ENCODE data around the gene IL10RB.
A peak's percentile ranks its signal among the peaks of the same experiment; 100 is the strongest.
"Not testable (repeated sequence)": the region's sequence is repeated elsewhere in the genome, so short reads cannot be mapped to it uniquely, and the experiment has no call there.

The IL10RB gene

DNA sequence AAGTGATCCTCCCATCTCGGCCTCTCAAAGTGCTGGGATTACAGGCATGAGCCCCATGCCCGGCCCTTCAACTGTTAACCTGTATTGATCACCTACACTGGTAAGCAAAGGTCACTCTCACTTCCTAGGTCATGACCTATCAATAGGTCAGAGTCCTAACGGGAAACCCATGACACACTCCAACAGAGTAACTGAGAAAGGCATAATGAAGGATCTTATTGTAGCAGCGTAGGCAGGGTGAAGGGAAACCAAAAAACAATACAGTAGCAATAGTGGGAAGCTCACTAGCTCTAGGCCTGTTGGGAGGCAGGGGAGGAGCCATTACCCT lies 39.1 kb downstream of the IL10RB start:
- no peak for DNase-seq

DNA sequence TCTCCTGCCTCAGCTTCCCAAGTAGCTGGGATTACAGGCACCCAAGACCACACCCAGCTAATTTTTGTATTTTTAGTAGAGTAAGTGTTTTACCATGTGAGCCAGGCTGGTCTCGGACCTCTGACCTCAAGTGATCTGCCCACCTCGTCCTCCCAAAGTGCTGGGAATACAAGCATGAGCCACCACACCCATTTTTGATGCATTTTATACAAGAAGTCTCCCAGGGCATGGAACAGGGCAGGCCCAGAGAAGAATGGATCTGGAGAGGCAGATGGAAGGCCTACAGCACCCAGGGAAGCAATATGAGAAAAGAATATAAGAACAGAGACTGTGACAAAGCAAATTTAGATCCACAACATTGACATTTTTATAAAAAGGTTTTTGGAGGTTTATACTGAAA lies 39.8 kb downstream of the IL10RB start:
- no peak for DNase-seq

DNA sequence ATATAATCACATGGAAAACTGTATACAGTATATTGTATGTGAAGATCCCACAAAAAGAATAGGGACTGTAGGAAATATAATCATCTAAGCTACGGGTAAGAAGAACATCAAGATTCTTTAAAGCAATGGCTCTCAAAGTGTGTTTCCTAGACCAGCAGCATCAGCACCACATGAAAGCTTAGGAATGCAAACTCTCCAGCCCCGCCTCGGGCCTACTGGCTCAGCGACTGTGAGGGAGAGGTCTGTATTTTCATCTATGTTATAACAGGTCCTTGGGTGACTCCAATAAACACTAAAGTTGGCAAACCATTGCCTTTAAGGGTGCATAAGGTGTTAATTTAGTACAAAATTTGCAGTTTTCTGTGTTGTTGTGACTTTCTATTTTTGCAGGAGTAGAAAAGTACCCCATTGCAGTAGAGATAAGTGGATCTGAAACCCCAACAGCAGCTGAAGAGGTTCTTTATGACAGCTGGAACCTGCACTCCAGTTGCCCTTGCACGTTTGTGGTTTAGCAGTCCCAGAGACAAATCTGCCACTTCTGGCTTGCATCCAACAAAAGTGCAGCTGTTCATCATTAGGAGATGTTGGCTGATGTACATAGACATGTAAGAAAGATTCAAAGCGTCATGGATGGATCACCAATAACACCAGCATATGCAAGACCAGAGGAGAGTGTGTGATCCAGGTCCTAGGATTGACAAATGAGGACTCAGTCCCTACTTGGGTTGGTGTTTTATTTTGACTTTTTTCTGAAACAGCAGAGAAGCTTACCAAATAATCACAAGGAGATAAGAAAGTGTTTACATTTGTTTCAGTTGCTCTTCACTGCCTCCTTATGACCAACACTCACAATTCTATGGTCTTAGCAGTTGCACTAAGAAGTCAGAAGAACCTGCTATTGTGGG lies 42.7 kb downstream of the IL10RB start:
- no peak for DNase-seq

DNA sequence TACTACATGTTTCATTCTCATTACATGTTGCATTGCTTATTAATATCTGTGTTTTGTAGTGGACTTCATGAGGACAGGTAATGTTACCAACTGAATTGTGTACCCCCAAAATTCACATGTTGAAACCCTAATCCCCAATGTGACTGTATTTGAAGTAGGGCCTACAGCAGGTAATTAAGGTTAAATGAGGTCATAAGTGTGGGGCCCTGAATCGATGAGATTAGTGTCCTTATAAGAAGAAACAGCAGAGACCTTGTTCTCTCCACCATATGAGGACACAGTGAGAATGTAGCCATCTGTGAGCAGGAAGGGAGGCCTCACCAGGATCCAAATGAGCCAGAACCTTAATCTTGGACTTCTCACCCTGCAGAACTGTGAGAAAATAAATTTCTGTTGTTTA lies 43.6 kb downstream of the IL10RB start:
- DNase-seq: no peak

DNA sequence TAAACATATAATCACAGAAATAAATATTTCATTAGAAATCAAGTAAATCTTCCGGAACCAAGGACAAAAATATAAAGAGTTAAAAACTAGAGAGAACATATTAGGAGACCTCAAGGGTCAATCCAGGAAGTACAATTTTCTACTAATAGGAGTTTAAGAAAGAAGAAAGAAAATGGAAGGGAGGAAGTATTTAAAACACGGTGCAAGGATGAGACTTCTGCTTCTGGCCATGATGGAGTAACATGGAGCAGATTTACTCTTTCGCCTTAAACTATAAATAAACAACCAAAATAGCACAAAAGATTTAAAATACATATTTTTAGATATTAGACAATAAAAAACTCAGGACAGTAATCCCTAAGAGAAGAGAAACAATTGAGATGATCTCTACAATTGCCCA lies 46.0 kb downstream of the IL10RB start:
- DNase-seq: no peak

DNA sequence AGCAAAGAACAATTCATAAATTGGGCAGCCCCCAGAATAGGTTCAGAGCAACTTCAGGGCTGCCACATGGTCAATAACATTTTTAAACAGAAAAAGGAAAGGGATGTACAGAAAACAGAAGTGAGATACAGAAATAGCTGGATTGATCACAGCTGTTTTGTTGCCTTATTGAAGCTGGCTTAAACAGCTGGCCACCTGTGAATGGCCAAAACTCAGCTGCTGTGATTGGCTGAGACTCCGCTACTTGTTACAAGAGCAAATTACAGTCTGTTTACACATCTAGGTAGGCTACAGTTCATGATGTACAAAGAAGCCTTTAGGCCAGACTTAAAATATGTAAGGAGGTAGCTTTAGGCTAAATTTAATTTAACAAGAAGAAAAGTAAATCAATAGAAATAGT lies 47.0 kb downstream of the IL10RB start:
- no peak for DNase-seq

DNA sequence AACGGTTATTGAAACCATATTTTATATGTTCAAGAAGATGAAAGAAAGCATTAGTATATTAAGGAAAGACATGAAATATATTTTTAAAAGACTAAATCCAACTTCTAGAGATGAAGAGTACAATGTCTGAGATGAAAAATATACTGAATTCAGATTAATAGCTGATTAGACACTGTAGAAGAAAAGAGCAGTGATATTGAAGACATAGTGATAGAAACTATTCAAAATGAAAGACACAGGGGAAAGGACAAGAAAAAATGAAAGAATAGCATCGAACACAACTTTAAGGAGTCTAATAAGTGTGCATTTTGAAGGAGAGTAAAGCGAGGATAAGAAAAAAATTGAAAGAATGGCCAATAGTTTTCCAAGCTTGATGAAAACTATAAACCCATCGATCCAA lies 47.4 kb downstream of the IL10RB start:
- DNase-seq: no peak

DNA sequence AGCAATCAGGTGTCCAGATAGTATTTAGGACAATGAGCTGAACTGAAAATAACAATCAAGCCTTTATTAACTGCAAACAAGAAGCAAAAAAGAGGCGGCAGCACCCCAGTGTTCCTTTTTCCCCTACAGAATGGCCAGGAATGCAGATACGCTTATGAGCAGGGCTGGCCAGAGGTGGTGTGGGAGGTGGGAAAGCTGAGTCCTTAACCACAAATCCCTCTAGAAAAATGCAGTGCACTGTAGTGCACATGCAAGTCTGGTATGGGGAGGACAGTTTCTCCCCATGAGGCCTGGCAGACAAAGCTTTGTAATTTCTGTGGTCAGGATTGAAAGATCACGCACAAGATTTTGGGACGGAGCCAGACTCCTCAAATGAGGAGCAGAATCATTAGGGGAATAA lies 47.9 kb downstream of the IL10RB start:
- no peak for DNase-seq

DNA sequence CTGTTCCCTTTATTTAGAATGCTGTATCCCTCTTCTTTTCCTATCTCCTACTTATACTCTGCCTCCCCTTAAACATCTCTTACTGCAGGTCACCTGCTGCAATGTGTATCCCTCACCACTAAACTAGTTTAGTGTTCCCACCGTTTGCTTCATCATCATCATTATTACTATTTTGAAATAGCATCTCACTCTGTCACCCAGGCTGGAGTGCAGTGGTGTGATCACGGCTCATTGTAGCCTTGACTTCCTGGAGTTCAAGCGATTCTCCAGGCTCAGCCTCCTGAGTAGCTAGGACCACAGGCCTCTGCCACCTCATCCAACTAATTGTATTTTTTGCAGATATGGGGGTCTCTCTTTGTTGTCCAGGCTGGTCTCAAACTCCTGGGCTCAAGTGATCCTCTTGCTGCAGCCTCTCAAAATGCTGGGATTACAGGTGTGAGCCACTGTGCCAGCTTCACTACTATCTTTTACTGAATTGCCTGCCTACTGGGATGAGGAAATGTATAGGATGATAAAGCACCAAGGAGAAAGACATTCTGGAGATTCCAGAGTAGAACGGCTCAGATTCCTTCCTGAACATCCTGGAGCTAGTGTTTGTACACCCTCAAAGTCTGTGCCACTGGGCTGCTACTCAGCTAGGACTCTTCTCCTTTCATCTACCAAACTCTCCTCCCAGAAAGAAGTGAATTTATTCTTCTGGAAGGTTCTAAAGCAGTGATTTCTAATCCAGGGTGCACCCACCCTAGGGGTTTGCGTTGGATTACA lies 50.0 kb downstream of the IL10RB start:
- no peak for DNase-seq

DNA sequence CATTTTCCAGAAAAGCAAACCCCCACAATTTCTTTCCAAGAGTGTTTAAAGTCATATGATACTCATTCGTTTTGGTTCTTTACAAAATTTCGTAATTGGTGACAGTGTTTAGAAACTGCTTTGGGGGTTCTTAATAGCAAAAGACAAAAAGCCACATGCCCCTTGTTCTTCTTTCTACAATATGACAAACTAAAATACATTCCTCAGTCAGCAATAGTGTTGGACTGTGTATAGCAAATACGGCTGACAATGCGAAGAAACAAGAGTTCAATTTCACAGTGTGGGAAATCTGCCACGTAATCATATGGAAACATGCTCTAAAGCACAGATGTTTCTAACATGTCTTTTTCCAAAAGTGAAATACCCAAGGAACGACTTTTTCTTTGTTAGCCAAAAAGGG lies 51.0 kb downstream of the IL10RB start:
- DNase-seq: no peak

DNA sequence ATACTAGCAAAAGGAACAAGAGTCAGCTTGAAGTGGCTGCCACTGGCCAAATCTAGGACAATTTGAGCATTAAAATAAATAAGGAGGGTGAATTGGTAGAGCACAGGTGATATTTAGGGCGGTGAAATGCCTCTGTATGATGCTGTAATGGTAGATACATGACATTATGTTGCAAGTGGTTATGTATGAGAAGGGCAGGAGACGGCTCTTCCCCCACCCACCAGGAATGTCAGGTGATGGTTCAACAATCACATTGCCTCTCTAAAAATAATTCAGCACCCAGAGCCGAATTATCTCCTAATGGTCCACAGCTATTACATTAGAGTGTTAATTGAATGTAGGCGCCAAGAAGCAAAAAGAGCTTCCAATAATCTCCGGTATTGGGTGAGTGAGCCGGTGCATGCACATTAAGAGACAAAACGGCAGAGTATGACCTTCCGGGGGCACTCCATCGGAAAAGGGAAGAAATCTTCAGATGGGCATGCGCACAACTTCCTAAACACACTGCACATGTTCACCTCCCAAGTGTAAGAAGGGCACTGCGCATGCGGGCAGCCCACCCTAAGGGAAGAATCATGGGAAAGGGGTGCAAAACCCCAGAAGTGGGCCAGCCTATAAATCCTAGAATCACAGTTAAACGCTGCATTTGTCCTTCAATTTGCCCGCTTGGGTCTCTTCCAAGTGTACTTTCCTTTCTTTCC lies 51.8 kb downstream of the IL10RB start:
- DNase-seq: no peak

DNA sequence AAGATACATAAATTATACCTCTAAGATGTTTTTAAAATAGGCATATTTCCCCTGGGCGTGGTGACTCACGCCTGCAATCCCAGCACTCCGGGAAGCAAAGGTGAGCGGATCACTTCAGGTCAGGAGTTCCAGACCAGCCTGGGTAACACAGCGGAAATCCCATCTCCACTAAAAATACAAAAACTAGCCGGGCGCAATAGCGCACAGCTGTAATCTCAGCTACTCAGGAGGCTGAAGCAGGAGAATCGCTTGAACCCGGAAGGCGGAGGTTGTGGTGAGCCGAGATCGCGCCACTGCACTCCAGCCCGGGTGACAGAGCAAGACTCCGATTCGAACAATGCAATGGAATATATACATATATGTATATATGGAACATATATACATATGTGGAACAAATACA lies 54.8 kb downstream of the IL10RB start:
- not testable (repeated sequence) for DNase-seq

DNA sequence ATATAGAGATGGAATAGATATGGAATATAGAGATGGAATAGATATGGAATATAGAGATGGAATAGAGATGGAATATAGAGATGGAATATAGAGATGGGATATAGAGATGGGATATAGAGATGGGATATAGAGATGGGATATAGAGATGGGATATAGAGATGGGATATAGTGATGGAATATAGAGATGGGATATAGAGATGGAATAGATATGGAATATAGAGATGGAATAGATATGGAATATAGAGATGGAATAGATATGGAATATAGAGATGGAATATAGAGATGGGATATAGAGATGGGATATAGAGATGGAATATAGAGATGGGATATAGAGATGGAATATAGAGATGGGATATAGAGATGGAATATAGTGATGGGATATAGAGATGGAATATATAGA lies 57.4 kb downstream of the IL10RB start:
- DNase-seq: not testable (repeated sequence)

DNA sequence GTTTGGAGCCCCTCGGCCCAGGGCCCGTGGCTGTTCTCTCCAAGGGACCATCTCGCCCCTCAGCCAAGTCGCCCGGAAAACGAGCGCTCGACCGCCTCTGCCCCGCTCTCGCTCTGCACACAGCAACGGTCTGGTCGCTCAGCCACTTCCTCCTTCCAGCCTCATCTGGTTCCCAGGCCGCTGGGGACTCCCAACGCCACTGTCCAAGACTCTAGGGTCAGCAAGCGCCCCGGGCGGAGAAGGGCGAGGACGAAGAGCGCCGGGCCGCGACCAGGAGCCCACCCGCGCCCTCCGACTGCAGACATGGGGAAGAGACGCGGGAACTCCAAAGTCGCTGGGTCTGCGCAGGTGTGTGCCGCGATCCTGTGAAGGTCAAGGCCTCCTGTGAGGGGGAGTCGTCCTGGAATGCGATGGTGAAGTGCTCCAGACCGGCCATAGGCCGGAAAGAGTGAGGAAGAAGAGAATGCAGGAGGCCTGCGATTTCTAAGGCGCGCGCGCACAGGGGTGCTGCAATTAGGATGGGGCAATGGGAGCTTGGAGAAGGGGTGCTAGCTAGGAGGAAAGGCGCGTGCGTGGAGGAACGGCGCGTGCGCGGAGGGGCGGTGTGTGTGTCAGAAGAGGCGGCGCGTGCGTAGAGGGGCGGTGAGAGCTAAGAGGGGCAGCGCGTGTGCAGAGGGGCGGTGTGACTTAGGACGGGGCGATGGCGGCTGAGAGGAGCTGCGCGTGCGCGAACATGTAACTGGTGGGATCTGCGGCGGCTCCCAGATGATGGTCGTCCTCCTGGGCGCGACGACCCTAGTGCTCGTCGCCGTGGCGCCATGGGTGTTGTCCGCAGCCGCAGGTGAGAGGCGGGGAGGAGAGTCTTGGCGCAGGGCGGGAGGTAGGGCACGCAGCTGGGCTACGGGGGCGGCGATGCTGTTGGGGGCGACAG lies 58.4 kb downstream of the IL10RB start, which contains the start of gene IFNAR1:
Gene IFNAR1, plus strand, starts transcription at position 680 of the 931 bp plus-strand sequence. Its CDS starts 86 bp downstream, at position 766.
- peak; percentile 99 for DNase-seq

DNA sequence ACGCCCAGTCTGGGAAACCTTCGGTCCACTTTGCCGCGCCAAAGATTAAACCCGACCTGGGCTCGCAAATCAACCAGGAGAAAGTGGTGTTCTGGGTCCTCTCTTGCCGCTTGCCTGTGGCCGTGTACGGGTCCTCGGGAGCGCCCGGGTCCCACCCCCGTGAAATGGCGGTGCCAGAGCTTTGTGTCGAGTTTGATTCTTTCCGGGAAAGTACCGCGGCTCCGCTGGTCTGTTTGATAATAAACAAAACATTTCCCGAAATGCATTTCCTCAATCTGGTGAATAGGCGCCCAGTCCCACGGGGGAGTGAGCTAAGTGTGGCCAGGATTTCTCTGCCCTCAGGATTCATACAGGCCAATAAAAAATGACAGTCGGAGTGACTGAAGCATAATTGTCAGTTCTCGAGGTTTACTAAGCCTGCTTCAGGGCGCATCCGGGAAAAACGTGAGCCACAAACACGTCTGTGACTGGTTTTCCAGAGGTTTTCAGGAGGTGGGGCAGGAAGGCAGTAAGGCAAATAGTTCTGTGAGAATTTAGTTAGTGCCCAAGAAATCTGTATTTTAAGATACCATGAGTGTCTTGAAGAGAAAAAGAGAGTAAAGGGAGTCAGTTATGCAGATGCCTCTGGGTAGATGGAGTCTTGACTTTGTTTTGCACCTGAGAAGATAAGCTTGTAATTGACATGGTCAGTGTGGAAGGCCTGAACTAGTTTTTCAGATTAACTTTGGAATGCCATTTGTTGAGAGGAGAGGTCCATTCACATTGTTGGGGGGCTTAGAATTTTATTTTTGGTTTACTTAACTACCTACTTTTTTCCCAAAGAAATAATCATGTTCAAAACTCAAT lies 59.3 kb downstream of the IL10RB start:
- peak; percentile 61 to 67 for DNase-seq

DNA sequence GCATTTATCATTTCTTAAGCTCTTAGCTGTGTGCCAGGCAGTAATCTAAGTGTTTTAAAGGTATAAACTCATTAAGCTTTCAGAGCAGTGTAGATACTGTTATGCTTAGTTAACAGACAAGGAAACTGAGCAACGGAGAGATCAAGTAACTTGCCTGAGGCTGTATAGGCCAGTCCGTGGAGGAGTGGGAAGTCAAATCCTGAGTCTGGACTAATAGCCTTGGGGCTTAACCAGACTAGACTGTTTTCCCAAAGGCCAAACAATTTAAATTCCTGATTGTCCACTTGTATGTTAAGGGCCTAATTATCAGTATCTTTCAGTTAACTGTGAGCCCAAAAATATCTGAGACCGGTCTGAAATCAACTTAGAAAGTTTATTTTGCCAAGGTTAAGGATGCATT lies 61.2 kb downstream of the IL10RB start:
- DNase-seq: no peak

DNA sequence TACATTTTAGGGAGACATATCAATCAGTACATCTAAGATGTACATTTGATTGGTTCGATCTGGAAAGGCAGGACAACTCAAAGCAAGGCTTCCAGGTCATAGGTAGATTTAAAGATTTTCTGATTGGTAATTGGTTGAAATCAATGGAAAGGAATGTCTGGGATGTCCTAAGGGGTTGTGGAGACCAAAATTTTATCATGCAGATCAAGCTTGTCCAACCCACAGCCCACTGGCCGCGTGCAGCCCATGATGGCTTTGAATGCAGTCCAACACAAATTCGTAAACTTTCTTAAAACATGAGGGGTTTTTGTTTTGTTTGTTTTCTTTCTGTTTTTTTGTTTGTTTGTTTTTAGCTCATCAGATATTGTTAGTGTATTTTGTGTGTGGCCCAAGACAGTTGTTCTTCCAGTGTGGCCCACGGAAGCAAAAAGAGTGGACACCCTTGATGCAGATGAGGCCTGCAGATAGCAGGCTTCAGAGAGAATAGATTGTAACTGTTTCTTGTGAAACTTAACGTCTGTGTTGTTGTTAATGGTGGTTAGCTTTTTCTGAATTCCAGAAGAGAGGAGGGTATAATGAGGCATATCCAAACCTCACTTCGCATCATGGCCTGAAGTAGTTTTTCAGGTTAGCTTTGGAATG lies 61.7 kb downstream of the IL10RB start:
- DNase-seq: no peak

DNA sequence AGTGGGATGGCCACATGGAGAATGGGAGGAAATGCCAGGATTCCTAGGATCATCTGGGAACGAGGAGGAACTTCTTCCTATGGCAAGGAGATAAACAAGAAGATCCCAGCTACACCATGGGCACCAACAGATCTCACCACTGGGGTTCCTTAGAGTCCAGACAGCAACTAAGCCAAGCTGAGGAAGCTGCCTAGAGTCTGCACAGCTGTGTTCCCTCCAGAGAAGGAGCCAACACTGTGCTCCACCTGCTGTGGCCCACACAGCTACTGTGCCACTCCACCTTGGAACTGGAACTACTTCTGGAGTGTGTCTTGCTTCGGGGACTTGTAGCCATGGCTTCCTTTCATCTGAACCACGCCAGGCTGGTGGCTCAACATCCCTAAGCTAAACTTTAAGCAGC lies 64.6 kb downstream of the IL10RB start:
- no peak for DNase-seq

DNA sequence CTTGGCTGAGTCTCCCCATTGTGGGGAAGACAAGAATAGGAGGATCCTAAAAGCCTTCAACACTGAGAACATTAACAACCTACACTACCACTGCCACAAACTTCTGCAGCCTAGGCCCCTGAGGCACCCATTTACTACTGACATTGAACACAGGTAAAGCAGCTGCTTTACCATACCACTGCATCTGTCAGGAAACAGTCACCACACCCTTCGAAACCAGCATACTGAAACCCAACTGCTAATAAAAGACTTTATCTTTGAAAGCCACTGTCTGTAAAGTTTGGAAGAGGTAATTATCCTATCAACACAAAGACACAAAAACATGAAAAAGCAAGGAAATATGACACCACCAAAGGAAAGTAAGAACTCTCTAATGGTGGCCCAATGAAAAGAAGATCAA lies 66.0 kb downstream of the IL10RB start:
- no peak for DNase-seq

DNA sequence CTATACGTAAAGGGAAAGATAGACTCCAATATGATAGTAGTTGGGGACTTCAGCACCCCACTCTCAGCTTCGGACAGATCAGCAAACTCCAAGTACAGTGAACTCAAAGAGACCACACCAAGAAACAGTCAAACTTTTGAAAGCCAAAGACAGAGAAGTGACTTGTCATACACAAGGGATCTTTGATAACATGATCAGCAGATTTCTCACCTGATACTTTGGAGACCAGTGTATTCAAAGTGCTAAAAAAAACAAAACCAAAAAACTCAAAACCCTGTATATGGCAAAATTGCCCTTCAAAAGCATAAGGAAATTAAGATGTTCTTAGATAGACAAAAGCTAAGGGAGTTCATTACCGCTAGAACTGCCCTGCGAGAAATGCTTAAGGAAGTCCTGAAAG lies 68.0 kb downstream of the IL10RB start:
- DNase-seq: no peak

DNA sequence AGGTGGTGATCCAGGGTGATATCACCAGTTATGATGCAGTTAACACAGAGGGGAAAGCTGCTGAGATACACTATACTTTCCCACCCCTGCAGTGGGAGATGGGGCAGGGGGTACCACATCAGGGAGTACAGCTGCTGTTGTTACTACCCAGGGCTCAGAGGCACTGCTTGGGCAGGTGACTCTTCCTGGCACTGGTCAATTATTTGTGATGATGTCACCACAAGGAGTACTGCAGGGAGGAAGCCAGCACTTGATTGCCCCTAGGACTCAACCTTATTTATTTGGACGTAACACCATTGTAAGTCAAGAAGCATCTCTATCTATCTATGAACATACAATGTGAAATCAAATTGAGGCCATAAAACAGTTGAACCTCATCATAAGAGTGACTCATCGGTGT lies 68.7 kb downstream of the IL10RB start:
- no peak for DNase-seq

Data from activated CD4-positive, alpha-beta T cell treated with anti-CD3 and anti-CD28 coated beads, Interleukin-2, amount 50 U/mL, for 4 hours (primary cell).